Prostate gland (tissue), 2 donors: ENCODE results near the gene CAMK1.

Source experiments
- POLR2A ChIP-seq: fragments of 450-650 bp; IDR thresholded peaks from one replicate; pipeline ENCODE4 v1.6.1; 2016; ENCODE audit warnings: antibody characterized with exemption, mild to moderate bottlenecking
- POLR2AphosphoS5 ChIP-seq: sonication (generic); formaldehyde crosslinking; IDR thresholded peaks from one replicate; pipeline ENCODE4 v1.6.1; 2017; ENCODE audit warnings: antibody characterized with exemption
- TF ChIP-seq, protein P1 (sequence below), 4 experiments: fragments of 200-600 bp in 2 of 4; fragments of 450-650 bp in 2 of 4; sonication (generic) in 2 of 4; IDR thresholded peaks; 1 replicate in 3 of 4; 2 replicates in 1 of 4; pipeline ENCODE4 v1.5.1; 2016 to 2019; ENCODE audit warnings: antibody characterized with exemption in 4 of 4, mild to moderate bottlenecking in 2 of 4, moderate library complexity in 2 of 4

DNA sequence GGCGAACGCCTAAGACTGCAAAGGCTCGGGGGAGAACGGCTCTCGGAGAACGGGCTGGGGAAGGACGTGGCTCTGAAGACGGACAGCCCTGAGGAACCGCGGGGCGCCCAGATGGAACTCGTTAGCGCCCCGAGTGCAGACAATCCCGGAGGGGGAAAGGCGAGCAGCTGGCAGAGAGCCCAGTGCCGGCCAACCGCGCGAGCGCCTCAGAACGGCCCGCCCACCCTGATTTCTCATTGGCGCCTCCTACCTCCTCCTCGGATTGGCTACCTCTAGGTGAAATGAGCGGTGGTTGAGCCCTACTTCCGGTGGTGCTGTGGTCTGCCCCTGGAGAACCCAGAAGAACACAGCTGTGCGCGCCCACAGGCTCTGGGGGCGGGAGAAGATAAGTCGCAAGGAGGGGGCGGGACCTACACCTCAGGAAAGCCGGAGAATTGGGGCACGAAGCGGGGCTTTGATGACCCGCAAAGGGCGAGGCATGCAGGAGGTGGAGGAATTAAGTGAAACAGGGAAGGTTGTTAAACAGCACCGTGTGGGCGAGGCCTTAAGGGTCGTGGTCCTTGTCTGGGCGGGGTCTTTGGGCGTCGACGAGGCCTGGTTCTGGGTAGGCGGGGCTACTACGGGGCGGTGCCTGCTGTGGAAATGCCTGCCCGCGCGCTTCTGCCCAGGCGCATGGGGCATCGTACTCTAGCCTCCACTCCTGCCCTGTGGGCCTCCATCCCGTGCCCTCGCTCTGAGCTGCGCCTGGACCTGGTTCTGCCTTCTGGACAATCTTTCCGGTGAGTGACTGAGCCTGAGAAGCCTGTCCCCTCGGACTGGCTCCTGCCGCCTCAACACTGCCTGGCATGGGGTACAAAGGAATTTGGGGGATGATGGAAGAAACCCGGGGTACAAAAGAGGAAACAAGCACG lies 19.8 kb downstream of the CAMK1 start, which contains the start of gene OGG1:
- TF ChIP-seq POLR2A, result peak; percentile 46
- TF ChIP-seq, protein P1, sequence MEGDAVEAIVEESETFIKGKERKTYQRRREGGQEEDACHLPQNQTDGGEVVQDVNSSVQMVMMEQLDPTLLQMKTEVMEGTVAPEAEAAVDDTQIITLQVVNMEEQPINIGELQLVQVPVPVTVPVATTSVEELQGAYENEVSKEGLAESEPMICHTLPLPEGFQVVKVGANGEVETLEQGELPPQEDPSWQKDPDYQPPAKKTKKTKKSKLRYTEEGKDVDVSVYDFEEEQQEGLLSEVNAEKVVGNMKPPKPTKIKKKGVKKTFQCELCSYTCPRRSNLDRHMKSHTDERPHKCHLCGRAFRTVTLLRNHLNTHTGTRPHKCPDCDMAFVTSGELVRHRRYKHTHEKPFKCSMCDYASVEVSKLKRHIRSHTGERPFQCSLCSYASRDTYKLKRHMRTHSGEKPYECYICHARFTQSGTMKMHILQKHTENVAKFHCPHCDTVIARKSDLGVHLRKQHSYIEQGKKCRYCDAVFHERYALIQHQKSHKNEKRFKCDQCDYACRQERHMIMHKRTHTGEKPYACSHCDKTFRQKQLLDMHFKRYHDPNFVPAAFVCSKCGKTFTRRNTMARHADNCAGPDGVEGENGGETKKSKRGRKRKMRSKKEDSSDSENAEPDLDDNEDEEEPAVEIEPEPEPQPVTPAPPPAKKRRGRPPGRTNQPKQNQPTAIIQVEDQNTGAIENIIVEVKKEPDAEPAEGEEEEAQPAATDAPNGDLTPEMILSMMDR (IDR thresholded peaks at IDR 0.05), result peak in 2 of 4 experiments; percentile 23 to 36
- peak; percentile 96 for TF ChIP-seq POLR2AphosphoS5
